ENCODE data around the gene KRT77. TPM values are rescaled to one million over a fixed set of nuclear protein-coding genes. Genes with fewer than 3 reads are reported as not detected.

Gene KRT77
- total RNA-seq, 1 experiment from 2014 or later: not detected

GRCh38 chr12:52698651-52699340 is 4.5 kb downstream of the KRT77 start:
- DNase-seq: no peak
- intact Hi-C loops (cut with micrococcal nuclease): no loop called here
- no peaks in the 10 kb centered on the region for H3K4me1 ChIP-seq (ENCODE audit: insufficient read depth, low read length)
- no peak overlapping the region for H3K27ac ChIP-seq (ENCODE audit: low read length)
- no TSS peak for BruUV-seq (replicated peaks)
- no peaks in the 10 kb centered on the region for H3K9me3 ChIP-seq (ENCODE audit: low read length)
- H3K36me3 ChIP-seq (ENCODE audit: low read depth, low read length): no peaks in the 10 kb centered on the region
- ChIA-PET CTCF (no interaction called here), POLR2A (ENCODE audit: unreplicated experiment) (no interaction called here)
- no peak overlapping the region for H3K4me3 ChIP-seq (ENCODE audit: low read length)
- H3K4me2 ChIP-seq (ENCODE audit: low read length): no peak overlapping the region
- no peaks in the 10 kb centered on the region for H3K9me2 ChIP-seq (replicated peaks; ENCODE audit: low read length)
- no peaks in the 10 kb centered on the region for H4K20me1 ChIP-seq (ENCODE audit: low read length)
- H3K9ac ChIP-seq (ENCODE audit: low read length): no peak overlapping the region
- peaks cover 42% of the 10 kb centered on the region for H3K27me3 ChIP-seq (ENCODE audit: low read length)
- TF ChIP-seq, protein P1, sequence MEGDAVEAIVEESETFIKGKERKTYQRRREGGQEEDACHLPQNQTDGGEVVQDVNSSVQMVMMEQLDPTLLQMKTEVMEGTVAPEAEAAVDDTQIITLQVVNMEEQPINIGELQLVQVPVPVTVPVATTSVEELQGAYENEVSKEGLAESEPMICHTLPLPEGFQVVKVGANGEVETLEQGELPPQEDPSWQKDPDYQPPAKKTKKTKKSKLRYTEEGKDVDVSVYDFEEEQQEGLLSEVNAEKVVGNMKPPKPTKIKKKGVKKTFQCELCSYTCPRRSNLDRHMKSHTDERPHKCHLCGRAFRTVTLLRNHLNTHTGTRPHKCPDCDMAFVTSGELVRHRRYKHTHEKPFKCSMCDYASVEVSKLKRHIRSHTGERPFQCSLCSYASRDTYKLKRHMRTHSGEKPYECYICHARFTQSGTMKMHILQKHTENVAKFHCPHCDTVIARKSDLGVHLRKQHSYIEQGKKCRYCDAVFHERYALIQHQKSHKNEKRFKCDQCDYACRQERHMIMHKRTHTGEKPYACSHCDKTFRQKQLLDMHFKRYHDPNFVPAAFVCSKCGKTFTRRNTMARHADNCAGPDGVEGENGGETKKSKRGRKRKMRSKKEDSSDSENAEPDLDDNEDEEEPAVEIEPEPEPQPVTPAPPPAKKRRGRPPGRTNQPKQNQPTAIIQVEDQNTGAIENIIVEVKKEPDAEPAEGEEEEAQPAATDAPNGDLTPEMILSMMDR (conservative IDR thresholded peaks at IDR 0.05; ENCODE audit: low read depth, low read length): no peak
- TF ChIP-seq EZH2phosphoT487 (IDR thresholded peaks at IDR 0.05; ENCODE audit: borderline replicate concordance, low read length) (no peak), EZH2 (IDR thresholded peaks at IDR 0.05; ENCODE audit: low read length, unreplicated experiment) (no peak)
- ATAC-seq: no peak
- H2AFZ ChIP-seq (ENCODE audit: low read length): no peak overlapping the region
- H3F3A ChIP-seq (ENCODE audit: low read length, unreplicated experiment): no peaks in the 10 kb centered on the region
- H3K79me2 ChIP-seq (ENCODE audit: low read length): no peaks in the 10 kb centered on the region

DNA sequence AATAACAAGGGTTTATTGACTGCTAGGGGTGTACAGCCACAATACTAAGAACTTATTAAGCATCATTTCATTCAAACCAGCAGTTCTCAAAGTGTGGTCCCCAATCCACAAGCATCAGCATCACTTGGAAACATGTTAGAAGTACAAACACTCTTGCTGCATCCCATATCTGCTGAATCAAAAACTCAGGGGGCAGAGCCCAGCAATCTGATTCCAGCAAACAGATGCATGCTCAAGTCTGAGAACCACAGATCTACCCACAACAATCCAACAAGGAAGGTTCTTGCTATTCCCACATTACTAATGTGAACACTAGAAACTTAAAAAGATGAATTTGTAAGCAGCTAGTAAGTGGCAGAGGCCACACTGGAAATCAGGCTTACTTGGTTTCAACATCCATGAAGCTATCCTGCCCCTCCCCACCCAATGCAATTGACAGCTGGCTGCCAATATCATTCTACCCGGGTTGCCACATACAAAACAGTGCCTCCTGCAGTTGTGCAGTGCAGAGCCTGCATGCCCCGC is 6.2 kb downstream of the KRT77 start:
- no TSS peak for BruUV-seq (replicated peaks)
- POLR2A ChIA-PET (ENCODE audit: unreplicated experiment): no interaction called here

More for the DNA sequence above, 6.2 kb downstream of the KRT77 start:
- Histone ChIP-seq H3K36me3 (ENCODE audit: low read depth, low read length) (no peaks in the 10 kb centered on the region), H3K9me2 (replicated peaks; ENCODE audit: low read length) (no peaks in the 10 kb centered on the region), H3K9me3 (ENCODE audit: low read length) (no peaks in the 10 kb centered on the region), H3K4me3 (ENCODE audit: low read length) (no peak overlapping the region), H3K4me2 (ENCODE audit: low read length) (no peak overlapping the region), H3K4me1 (ENCODE audit: insufficient read depth, low read length) (no peaks in the 10 kb centered on the region), H3K27ac (ENCODE audit: low read length) (no peak overlapping the region), H4K20me1 (ENCODE audit: low read length) (no peaks in the 10 kb centered on the region), H3K9ac (ENCODE audit: low read length) (no peak overlapping the region), H3F3A (ENCODE audit: low read length, unreplicated experiment) (no peaks in the 10 kb centered on the region), H2AFZ (ENCODE audit: low read length) (no peak overlapping the region), H3K79me2 (ENCODE audit: low read length) (no peaks in the 10 kb centered on the region), H3K27me3 (ENCODE audit: low read length) (peaks cover 30% of the 10 kb centered on the region; the same call in 1 of the 2 replicates)
- no peak for TF ChIP-seq EZH2 (IDR thresholded peaks at IDR 0.05; ENCODE audit: low read length, unreplicated experiment)
- TF ChIP-seq, protein P1 (conservative IDR thresholded peaks at IDR 0.05; ENCODE audit: low read depth, low read length): 0 out of 2 replicates have a peak, but pooled peaks have one; percentile 20
- TF ChIP-seq EZH2phosphoT487 (IDR thresholded peaks at IDR 0.05; ENCODE audit: borderline replicate concordance, low read length): no peak
- CTCF ChIA-PET: no interaction called here
- intact Hi-C loops (cut with micrococcal nuclease): no loop called here
- ATAC-seq: no peak
- no peak for DNase-seq

Measured in PC-3 (cell line).